SJSA1 (cell line): ENCODE data around the gene NFE2L3. TPM values are rescaled to one million over a fixed set of nuclear protein-coding genes. Genes with fewer than 3 reads are reported as not detected.
"Not testable (repeated sequence)": the region's sequence is repeated elsewhere in the genome, so short reads cannot be mapped to it uniquely, and the experiment has no call there.

Experiments
- DNase-seq, 2 experiments: peaks; one replicate each; pipeline ENCODE4 v3.0.0-alpha.2; 2015 to 2020; ENCODE audit warnings: low spot score in 2 of 2, low read depth in 1 of 2
- H3K27ac ChIP-seq: fragments of 250-450 bp; sonication (Bioruptor Pico); 2 replicates; pipeline ENCODE4 v1.5.1; 2020; ENCODE audit warnings: mild to moderate bottlenecking, moderate library complexity
- H3K27me3 ChIP-seq: fragments of 250-450 bp; sonication (Bioruptor Pico); replicated peaks from 2 replicates; pipeline ENCODE4 v1.5.1; 2020; ENCODE audit warnings: mild to moderate bottlenecking, moderate library complexity
- H3K36me3 ChIP-seq: fragments of 250-450 bp; sonication (Bioruptor Pico); 2 replicates; pipeline ENCODE4 v1.5.1; 2020; ENCODE audit warnings: mild to moderate bottlenecking
- H3K4me1 ChIP-seq: fragments of 250-450 bp; sonication (Bioruptor Pico); replicated peaks from 2 replicates; pipeline ENCODE4 v1.6.1; 2021; ENCODE audit warnings: mild to moderate bottlenecking
- H3K4me3 ChIP-seq: fragments of 250-450 bp; sonication (Bioruptor Pico); 2 replicates; pipeline ENCODE4 v1.5.1; 2020; ENCODE audit warnings: mild to moderate bottlenecking
- H3K9me3 ChIP-seq: fragments of 250-450 bp; sonication (Bioruptor Pico); replicated peaks from 2 replicates; pipeline ENCODE4 v1.5.1; 2020; ENCODE audit warnings: mild to moderate bottlenecking
- total RNA-seq: library from RNA; depleted of rRNA; stranded (reverse); fragments of >200 nt; shearing (Covaris generic); gene quantifications from 2 replicates; pipeline ENCODE4 v1.2.3, GENCODE V29; 2014; rRNA removed

The NFE2L3 gene, protein sequence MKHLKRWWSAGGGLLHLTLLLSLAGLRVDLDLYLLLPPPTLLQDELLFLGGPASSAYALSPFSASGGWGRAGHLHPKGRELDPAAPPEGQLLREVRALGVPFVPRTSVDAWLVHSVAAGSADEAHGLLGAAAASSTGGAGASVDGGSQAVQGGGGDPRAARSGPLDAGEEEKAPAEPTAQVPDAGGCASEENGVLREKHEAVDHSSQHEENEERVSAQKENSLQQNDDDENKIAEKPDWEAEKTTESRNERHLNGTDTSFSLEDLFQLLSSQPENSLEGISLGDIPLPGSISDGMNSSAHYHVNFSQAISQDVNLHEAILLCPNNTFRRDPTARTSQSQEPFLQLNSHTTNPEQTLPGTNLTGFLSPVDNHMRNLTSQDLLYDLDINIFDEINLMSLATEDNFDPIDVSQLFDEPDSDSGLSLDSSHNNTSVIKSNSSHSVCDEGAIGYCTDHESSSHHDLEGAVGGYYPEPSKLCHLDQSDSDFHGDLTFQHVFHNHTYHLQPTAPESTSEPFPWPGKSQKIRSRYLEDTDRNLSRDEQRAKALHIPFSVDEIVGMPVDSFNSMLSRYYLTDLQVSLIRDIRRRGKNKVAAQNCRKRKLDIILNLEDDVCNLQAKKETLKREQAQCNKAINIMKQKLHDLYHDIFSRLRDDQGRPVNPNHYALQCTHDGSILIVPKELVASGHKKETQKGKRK
- total RNA-seq: 14.4 and 17.1 TPM in 2 replicates

DNA sequence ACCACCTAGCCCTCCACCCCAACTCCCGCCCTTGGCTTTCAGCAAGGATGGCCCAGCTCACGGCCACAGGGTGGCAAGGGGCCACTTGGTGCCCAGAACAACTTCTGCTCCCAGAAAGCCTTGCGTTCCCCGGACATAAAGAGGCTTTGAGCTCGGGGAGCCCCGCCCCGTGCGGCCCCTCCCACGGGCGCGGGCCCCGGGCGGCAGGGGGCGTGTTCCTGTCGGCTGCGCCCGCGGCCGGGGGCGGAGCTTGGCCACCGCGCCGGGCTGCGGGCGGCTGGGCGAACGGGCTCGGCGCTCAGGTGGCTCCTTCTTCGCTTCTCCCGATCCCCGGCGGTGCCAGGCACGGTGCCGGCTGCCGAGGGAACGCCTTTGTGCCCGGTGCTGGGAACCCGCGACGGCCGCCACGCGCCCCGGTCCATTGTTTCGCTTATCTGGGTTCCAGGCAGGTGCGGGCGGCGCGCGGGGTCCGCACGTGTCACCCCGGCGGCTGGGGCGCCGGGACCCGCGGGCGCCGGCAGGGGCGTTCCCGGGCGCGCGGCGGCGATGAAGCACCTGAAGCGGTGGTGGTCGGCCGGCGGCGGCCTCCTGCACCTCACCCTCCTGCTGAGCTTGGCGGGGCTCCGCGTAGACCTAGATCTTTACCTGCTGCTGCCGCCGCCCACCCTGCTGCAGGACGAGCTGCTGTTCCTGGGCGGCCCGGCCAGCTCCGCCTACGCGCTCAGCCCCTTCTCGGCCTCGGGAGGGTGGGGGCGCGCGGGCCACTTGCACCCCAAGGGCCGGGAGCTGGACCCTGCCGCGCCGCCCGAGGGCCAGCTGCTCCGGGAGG is at the start of gene NFE2L3:
Gene NFE2L3, plus strand, starts transcription at position 246 of the 829 bp plus-strand sequence. Its CDS starts 301 bp downstream, at position 547.
- H3K4me3 ChIP-seq: peak within 1 kb of the TSS; percentile 62
- DNase-seq: peak; percentile 63 to 71
- no peaks in the 10 kb centered on the region for H3K36me3 ChIP-seq
- H3K9me3 ChIP-seq: no peaks in the 10 kb centered on the region
- H3K27me3 ChIP-seq: no peaks in the 10 kb centered on the region
- no peak within 1 kb of the TSS for H3K27ac ChIP-seq
- H3K4me1 ChIP-seq: peaks cover 55% of the 10 kb centered on the region

DNA sequence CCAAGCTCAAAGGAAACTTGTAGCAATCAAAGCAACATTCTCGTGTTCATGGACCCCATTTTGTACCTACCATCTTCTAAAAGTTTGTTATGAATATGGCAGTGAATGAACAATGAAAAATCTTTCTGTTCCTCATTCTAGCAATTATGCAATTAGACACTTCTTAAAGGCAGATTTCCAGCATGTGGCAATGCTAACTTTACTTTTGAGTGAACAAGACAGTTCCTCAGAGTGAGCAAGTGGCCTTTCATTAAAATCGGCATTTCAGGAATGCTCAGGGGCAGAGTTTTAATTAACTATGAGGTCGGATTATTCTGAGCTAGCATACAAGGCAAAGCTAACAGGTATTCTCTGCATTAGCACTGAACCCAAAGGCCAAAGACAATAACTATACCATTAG is 48.4 kb upstream of the NFE2L3 start:
- DNase-seq: no peak
- peaks cover 3% of the 10 kb centered on the region; the same call in 1 of the 2 replicates for H3K27me3 ChIP-seq
- no peaks in the 10 kb centered on the region for H3K9me3 ChIP-seq
- no peaks in the 10 kb centered on the region for H3K36me3 ChIP-seq
- no peak overlapping the region for H3K4me3 ChIP-seq
- H3K4me1 ChIP-seq: no peaks in the 10 kb centered on the region
- H3K27ac ChIP-seq: no peak overlapping the region

DNA sequence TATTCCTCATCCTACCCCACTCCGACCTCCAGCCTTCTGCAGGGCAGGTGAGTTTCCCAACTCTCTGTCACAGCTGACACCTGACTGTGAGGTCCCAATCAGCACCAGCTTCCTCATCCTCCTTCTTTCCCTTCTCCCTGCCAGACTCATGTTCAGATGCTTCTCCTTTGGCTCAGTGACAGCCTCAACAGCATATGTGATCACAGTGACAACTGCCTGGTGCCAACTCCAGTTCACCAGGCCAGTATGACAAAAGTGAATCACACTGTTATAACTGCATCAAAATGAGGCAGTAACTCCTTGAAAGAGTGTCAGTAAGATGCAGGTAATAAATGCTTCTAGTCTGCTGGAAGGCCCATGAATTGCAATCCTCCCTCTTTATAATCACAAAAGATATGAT is 46.8 kb upstream of the NFE2L3 start:
- Histone ChIP-seq H3K4me3 (no peak overlapping the region), H3K4me1 (no peaks in the 10 kb centered on the region), H3K27ac (no peak overlapping the region), H3K36me3 (no peaks in the 10 kb centered on the region), H3K9me3 (no peaks in the 10 kb centered on the region), H3K27me3 (peaks cover 3% of the 10 kb centered on the region; the same call in 1 of the 2 replicates)
- no peak for DNase-seq

DNA sequence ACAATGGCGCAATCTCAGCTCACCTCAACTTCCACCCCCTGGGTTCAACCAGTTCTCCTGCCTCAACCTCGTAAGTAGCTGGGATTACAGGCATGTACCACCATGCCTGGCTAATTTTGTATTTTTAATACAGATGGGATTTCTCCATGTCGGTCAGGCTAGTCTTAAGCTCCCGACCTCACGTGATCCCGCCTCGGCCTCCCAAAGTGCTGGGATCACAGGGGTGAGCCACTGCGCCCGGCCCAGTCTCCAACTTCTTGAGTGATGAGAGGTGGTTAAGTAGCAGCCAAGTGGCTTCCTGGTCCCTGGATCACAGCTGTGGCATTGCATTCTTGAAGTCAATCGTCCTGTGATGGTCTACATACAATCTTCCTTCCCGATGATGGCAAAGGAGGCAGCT is 46.1 kb upstream of the NFE2L3 start:
- H3K9me3 ChIP-seq: no peaks in the 10 kb centered on the region
- H3K27ac ChIP-seq: no peak overlapping the region
- no peak overlapping the region for H3K4me3 ChIP-seq
- DNase-seq: no peak
- H3K36me3 ChIP-seq: no peaks in the 10 kb centered on the region
- H3K4me1 ChIP-seq: no peaks in the 10 kb centered on the region
- peaks cover 3% of the 10 kb centered on the region; the same call in 1 of the 2 replicates for H3K27me3 ChIP-seq

DNA sequence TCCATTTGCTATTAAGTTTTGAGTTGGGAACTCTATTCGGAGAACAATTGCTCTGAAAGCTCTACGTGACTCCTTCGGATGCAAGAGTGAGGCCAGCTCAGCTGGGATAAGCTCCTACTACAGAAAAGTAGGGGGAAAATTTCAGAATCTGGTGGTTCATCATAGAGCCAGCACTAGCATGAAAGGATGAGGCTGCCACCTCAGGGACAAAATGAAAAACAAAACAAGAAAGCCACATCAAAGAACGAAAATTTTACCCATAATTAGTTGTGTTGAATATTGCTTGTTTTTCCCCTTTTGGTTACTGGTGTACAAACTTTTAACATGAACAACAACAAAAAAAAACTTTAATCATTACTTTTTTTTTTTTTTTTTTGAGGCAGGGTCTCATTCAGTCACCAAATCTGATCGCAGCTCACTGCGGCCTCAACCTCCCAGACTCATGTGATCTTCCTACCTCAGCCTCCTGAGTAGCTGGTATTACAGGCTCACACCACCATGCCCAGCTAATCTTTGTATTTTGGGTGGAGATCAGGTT is 39.7 kb upstream of the NFE2L3 start:
- Histone ChIP-seq H3K27me3 (peaks cover 9% of the 10 kb centered on the region; the same call in 1 of the 2 replicates), H3K27ac (no peak overlapping the region), H3K4me3 (no peak overlapping the region), H3K4me1 (no peaks in the 10 kb centered on the region), H3K36me3 (no peaks in the 10 kb centered on the region), H3K9me3 (no peaks in the 10 kb centered on the region)
- DNase-seq: no peak

DNA sequence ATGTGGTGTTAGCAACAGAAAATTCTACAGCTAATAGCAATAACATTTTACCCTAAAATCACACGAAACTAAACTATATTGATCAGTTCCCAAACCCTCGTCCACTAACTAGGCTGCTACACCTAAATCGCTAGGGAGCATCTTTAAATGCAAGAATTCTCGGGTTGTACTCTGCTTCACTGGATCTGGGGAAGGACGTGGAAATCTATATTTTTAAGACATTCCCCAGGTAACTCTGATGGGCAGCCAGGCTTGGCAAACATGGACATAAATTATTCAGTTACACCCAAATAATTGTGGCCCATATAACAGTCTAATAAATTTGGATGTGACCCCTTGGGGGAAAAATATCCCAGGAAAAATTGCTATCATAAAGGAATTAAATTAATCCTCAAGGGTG is 36.3 kb upstream of the NFE2L3 start:
- Histone ChIP-seq H3K27ac (no peak overlapping the region), H3K36me3 (no peaks in the 10 kb centered on the region), H3K27me3 (peaks cover 9% of the 10 kb centered on the region), H3K9me3 (no peaks in the 10 kb centered on the region), H3K4me3 (no peak overlapping the region), H3K4me1 (no peaks in the 10 kb centered on the region)
- no peak for DNase-seq

DNA sequence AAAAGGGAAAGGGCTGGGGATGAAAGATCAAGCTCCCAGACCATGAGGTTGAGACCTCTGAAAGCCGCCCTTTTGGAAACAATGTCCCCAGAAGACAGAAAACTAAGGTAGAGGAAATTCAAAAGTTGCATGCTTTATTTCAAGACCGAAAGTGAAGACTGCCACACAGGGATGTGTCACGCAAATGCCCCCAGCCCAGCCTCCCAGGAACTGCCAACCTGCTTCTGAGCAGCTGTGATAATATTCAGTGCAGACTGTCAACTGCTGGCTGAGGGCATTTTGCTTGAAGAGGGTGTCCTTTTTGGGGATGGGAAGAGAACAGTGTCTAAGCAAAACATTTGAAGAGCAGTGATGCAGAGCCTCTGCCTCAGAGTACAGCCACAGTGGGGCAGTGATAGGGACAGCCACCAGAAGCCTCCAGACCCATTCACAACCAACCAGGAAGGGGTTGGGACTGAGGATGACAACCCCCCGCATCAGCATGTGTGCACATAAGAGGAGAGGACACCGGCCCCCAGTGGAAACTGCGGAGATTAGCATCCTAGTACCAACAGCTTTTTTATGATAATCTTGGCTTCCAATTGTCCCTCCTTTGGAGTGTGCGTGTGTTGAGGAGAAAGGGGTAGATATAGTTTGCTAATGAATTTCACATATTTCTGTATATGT is 34.7 kb upstream of the NFE2L3 start:
- Histone ChIP-seq H3K9me3 (no peaks in the 10 kb centered on the region), H3K36me3 (no peaks in the 10 kb centered on the region), H3K27me3 (peaks cover 15% of the 10 kb centered on the region), H3K4me1 (no peaks in the 10 kb centered on the region), H3K27ac (no peak overlapping the region), H3K4me3 (no peak overlapping the region)
- DNase-seq: no peak

DNA sequence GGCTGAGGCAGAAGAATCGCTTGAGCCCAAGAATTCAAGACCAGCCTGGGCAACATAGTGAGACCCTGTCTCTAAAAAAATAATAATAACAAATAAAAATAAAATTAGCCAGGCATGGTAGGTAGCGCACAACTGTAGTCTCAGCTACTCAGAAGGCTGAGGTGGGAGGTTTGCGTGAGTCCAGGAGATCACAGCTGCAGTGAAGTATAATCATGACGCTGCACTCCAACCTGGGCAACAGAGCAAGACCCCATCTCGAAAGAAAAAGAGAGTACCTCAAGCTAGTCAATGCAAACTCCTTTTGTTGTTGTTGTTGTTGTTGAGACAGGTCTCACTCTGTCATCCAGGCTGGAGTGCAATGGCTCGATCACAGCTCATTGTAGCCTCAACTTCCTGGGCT is 34.0 kb upstream of the NFE2L3 start:
- H3K27me3 ChIP-seq: peaks cover 15% of the 10 kb centered on the region
- no peaks in the 10 kb centered on the region for H3K4me1 ChIP-seq
- DNase-seq: no peak
- H3K27ac ChIP-seq: no peak overlapping the region
- no peaks in the 10 kb centered on the region for H3K36me3 ChIP-seq
- H3K9me3 ChIP-seq: no peaks in the 10 kb centered on the region
- H3K4me3 ChIP-seq: no peak overlapping the region

DNA sequence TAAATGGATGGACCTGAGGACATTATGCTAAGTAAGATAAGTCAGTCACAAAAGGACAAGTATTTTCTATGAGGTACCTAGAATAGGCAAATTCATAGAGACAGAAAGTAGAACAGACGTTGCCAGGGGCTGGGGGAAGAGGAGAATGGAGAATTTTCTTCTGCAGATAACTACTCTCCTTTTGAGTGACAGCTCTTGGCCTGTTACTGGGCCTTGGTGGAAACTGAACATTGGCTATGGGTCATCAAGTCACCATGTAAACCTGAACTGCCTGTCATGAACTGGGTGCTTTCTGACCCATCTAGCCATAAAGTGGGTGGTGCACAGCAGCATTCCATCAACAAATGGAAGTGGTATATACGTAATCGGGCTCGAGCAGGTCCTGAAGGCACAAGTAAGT is 29.3 kb upstream of the NFE2L3 start:
- H3K4me3 ChIP-seq: no peak overlapping the region
- no peaks in the 10 kb centered on the region for H3K4me1 ChIP-seq
- DNase-seq: no peak
- peaks cover 9% of the 10 kb centered on the region; the same call in 1 of the 2 replicates for H3K27me3 ChIP-seq
- no peak overlapping the region for H3K27ac ChIP-seq
- no peaks in the 10 kb centered on the region for H3K9me3 ChIP-seq
- H3K36me3 ChIP-seq: no peaks in the 10 kb centered on the region

DNA sequence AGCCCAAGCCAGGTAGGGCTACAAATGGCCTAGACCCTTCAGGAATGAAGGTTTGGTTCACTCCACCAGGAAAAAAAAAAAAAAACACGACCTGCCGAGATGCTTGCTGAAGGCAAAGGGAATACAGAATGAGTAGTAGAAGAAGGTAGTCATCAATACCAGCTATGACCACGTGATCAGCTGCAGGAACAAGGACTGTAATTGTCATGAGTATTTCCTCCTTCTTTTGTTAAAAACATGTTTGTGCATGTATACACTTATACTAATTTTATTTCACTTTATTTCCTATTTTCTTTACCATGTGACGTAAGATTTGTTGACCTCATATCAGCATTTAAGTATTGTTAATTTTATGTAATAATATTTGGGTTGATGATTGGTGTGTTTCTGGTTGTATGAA is 27.2 kb upstream of the NFE2L3 start:
- DNase-seq, H3K4me1 ChIP-seq, H3K9me3 ChIP-seq, H3K27ac ChIP-seq, H3K36me3 ChIP-seq, H3K27me3 ChIP-seq, H3K4me3 ChIP-seq: not testable (repeated sequence)

DNA sequence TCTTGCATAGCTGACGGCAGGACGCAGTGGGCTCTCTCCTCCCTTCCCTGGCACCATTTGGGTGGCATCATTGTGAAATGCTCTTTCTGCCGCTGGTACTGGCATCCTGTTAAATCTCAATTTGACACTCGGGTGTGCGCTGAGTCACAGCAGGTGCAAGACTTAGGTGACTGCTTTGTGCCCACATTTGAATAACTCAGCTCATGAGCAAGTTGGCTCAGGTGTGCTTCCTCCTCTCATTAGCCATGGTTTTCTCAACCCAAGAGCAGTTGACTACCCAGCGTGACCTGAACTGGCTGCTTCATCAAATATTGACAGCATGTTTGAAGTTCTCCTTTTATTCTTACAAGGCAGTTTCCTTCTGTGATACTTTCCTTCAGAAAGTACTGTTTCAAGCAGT is 24.6 kb upstream of the NFE2L3 start:
- Histone ChIP-seq H3K36me3 (no peaks in the 10 kb centered on the region), H3K4me3 (no peak overlapping the region), H3K27ac (no peak overlapping the region), H3K27me3 (no peaks in the 10 kb centered on the region), H3K4me1 (no peaks in the 10 kb centered on the region), H3K9me3 (no peaks in the 10 kb centered on the region)
- no peak for DNase-seq

DNA sequence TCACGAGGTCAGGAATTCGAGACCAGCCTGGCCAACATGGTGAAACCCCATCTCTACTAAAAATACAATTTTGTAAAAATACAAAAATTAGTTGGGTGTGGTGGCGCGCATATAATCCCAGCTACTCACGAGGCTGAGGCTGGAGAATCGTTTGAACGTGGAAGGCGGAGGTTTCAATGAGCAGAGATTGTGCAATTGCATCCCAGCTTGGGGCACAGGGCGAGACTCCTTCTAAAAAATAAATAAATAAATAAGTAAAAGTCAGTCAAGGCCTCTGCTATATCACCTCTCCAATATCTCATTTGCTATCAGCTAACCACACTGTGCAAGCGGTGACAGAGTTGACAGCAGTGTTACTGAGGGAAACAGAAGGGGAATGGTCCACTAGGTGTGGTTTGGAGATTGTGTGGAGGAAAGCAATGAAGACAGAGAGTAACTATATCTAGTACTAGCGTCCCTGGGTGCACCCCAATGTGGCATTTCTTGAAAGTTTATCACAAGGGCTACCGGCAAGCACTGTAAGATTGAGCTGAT is 20.9 kb upstream of the NFE2L3 start:
- H3K27me3 ChIP-seq: no peaks in the 10 kb centered on the region

DNA sequence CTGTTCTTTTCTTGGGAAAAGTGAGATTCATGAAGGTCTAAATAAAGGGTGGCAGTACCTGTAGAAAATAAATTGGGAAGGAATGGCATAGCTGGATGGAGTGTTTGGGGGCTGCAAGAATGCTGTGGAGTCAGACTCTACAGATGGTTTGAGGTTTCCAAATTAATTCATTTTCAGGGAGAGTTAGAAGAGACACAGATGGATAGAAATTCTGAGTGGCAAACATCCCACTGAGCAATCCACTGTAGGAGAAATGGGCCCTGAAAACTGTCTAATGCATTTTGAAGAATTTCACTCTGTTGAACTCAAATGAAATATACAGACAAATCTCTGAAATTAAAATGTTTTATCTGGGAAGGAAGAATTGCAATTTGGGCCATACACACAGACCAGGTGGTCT is 16.9 kb upstream of the NFE2L3 start:
- Histone ChIP-seq H3K9me3 (no peaks in the 10 kb centered on the region), H3K27ac (no peak overlapping the region), H3K4me3 (no peak overlapping the region), H3K27me3 (no peaks in the 10 kb centered on the region), H3K4me1 (no peaks in the 10 kb centered on the region), H3K36me3 (no peaks in the 10 kb centered on the region)
- no peak for DNase-seq

More for the DNA sequence above, 20.9 kb upstream of the NFE2L3 start:
- Histone ChIP-seq H3K36me3 (no peaks in the 10 kb centered on the region), H3K9me3 (no peaks in the 10 kb centered on the region), H3K4me1 (no peaks in the 10 kb centered on the region), H3K27ac (no peak overlapping the region), H3K4me3 (no peak overlapping the region)
- DNase-seq: no peak
